Mesothelial cell of epicardium (in vitro differentiated cells): ENCODE data around the gene SDC4. TPM values are rescaled to one million over a fixed set of nuclear protein-coding genes. Genes with fewer than 3 reads are reported as not detected.
A peak's percentile ranks its signal among the peaks of the same experiment; 100 is the strongest.

Experiments
- DNase-seq, 2 experiments: peaks; one replicate each; pipeline ENCODE4 v3.0.0; 2021; ENCODE audit warnings: low spot score in 2 of 2; ENCODE audit not compliant: unreplicated experiment in 2 of 2
- H3K27ac Mint-ChIP-seq: 2 replicates; pipeline ENCODE4 v1.8.0; 2021; ENCODE audit warnings: mixed read lengths
- H3K27me3 Mint-ChIP-seq: 2 replicates; pipeline ENCODE4 v1.8.0; 2021; ENCODE audit warnings: low read depth, mixed read lengths
- H3K36me3 Mint-ChIP-seq: 2 replicates; pipeline ENCODE4 v1.8.0; 2021; ENCODE audit warnings: mixed read lengths
- H3K4me1 Mint-ChIP-seq: 2 replicates; pipeline ENCODE4 v1.8.0; 2021; ENCODE audit warnings: mixed read lengths
- H3K4me3 Mint-ChIP-seq: 2 replicates; pipeline ENCODE4 v1.8.0; 2021; ENCODE audit warnings: mild to moderate bottlenecking, moderate library complexity, mixed read lengths
- H3K9me3 Mint-ChIP-seq: 2 replicates; pipeline ENCODE4 v1.8.0; 2021; ENCODE audit warnings: mixed read lengths
- CTCF ChIP-seq: fragments of 200-600 bp; sonication (generic); IDR thresholded peaks from one replicate; pipeline ENCODE4 v1.5.0; 2021; ENCODE audit warnings: antibody characterized with exemption; ENCODE audit not compliant: unreplicated experiment
- total RNA-seq: library from RNA; stranded (reverse); gene quantifications from 3 replicates; pipeline ENCODE4 v1.2.1, GENCODE V29; 2021

The SDC4 gene
- 44.3 to 46.7 TPM (median 46.7 TPM) in 3 replicates for total RNA-seq

- Mint-ChIP-seq H3K4me1 (peaks cover 46% of the 10 kb centered on the region), H3K36me3 (no peaks in the 10 kb centered on the region), H3K9me3 (no peaks in the 10 kb centered on the region), H3K27ac (peak within 1 kb of the TSS; percentile 89), H3K27me3 (no peaks in the 10 kb centered on the region), H3K4me3 (peak within 1 kb of the TSS; percentile 83)
- no peak for TF ChIP-seq CTCF
- peak; percentile 60 to 72 for DNase-seq
These were observed at the start of gene SDC4 for GRCh38 chr20:45347936-45348778. TSS of gene SDC4 (minus strand) at chr20:45348424. CDS start at chr20:45348384, 40 bp downstream.

GRCh38 chr20:45395114-45395415 lies 46.8 kb upstream of the SDC4 start:
- H3K27ac Mint-ChIP-seq, result no peak overlapping the region
- H3K4me3 Mint-ChIP-seq, result no peak overlapping the region
- peaks cover 21% of the 10 kb centered on the region for H3K9me3 Mint-ChIP-seq
- H3K27me3 Mint-ChIP-seq, result no peaks in the 10 kb centered on the region
- H3K4me1 Mint-ChIP-seq, result no peaks in the 10 kb centered on the region
- no peak for DNase-seq
- H3K36me3 Mint-ChIP-seq, result peaks cover 10% of the 10 kb centered on the region
- no peak for TF ChIP-seq CTCF

- peaks cover 4% of the 10 kb centered on the region for H3K36me3 Mint-ChIP-seq
- no peaks in the 10 kb centered on the region for H3K27me3 Mint-ChIP-seq
- peaks cover 15% of the 10 kb centered on the region for H3K9me3 Mint-ChIP-seq
- no peak overlapping the region for H3K4me3 Mint-ChIP-seq
- TF ChIP-seq CTCF, result no peak
- H3K4me1 Mint-ChIP-seq, result no peaks in the 10 kb centered on the region
- no peak for DNase-seq
- no peak overlapping the region for H3K27ac Mint-ChIP-seq
These were observed 46.2 kb upstream of the SDC4 start for GRCh38 chr20:45394221-45395113.

- Mint-ChIP-seq H3K27ac (no peak overlapping the region), H3K36me3 (no peaks in the 10 kb centered on the region), H3K4me1 (no peaks in the 10 kb centered on the region), H3K27me3 (no peaks in the 10 kb centered on the region), H3K9me3 (peaks cover 8% of the 10 kb centered on the region), H3K4me3 (no peak overlapping the region)
- TF ChIP-seq CTCF, result no peak
- DNase-seq, result no peak
These were observed 44.5 kb upstream of the SDC4 start for GRCh38 chr20:45392733-45393132.

GRCh38 chr20:45391559-45391958 lies 43.3 kb upstream of the SDC4 start:
- Mint-ChIP-seq H3K27ac (no peak overlapping the region), H3K36me3 (peaks cover 4% of the 10 kb centered on the region)

More at GRCh38 chr20:45391559-45391958, 43.3 kb upstream of the SDC4 start:
- no peak for TF ChIP-seq CTCF
- no peak for DNase-seq
- H3K9me3 Mint-ChIP-seq, result peaks cover 16% of the 10 kb centered on the region
- H3K27me3 Mint-ChIP-seq, result no peaks in the 10 kb centered on the region
- no peak overlapping the region for H3K4me3 Mint-ChIP-seq
- H3K4me1 Mint-ChIP-seq, result no peaks in the 10 kb centered on the region
